ENCODE measurements around the gene FAM168A. TPM values are rescaled to one million over a fixed set of nuclear protein-coding genes. Genes with fewer than 3 reads are reported as not detected.

The FAM168A gene
- total and polyA plus RNA-seq, 9 of the 15 experiments (the other 6 are each of a cell fraction or from before 2014, with no cell fraction given) = 0.44 to 7.2 (median 2.9) TPM

- TF ChIP-seq, protein P1, sequence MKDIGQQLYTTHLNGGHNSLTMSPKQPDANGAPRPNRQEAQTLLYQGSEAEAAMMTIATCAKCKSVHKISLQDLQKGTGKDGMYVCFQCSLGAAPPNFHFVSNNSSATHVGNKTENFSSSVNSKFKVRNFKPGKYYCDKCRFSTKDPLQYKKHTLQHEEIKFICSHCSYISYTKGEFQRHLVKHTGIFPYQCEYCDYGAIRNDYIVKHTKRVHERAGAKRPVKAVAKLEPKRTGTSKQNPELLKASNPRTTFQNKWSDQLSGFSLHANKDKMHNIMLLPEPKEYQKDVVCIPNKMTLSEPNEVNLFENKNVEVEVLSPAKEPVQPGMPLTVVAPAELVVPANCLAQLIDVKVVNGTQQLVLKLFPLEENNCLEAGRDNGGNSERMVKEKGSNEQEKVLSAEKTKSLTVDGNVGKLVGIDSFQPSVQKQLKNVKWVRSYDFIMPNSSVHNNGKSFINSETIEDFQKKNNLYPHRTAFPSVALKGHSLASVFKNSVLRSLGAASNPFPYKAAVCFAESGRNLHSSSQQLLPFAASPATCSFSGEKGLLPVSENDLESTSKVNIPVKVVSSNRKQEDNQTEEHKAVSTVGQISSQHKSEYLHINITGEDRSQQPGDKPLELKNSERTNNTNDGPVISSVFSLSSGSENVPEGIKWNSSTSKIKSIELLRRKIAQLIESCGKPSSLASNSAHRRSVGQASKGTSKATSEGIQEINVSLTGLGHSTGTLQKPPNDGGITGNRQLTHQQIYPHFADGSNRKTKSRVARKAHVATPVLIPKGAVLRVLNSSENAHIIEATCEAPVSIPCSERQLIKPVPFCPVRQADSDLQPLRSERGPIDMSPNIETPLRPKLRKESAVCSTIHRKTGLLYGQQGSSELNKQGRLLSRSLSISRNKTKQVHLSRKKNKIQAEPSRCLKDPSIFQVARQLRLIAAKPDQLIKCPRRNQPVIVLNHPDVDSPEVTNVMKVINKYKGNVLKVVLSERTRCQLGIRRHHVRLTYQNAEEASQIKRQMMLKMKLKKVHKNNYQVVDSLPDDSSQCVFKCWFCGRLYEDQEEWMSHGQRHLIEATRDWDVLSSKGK (CRISPR knock-in tag; IDR thresholded peaks at IDR 0.05) = no peak
- TF ChIP-seq NEUROD1 (IDR thresholded peaks at IDR 0.05; ENCODE audit: borderline replicate concordance, low read depth, low read length, partially characterized antibody) (no peak), ZNF740 (CRISPR knock-in tag; IDR thresholded peaks at IDR 0.05) (peak; percentile 98), ZNF740 (tag; IDR thresholded peaks at IDR 0.05) (peak in 1 of 2 experiments; percentile 97; a peak in 2 of 4 replicates), ZNF609 (CRISPR knock-in tag; IDR thresholded peaks at IDR 0.05; ENCODE audit: borderline replicate concordance) (no peak), ZSCAN29 (IDR thresholded peaks at IDR 0.05) (no peak), SMAD4 (CRISPR knock-in tag; conservative IDR thresholded peaks at IDR 0.05) (peak; percentile 60; the same call in 1 of the 2 replicates), FOXK1 (CRISPR knock-in tag; IDR thresholded peaks at IDR 0.05; ENCODE audit: borderline replicate concordance) (no peak), CTBP1 (IDR thresholded peaks at IDR 0.05; ENCODE audit: borderline replicate concordance) (peak; percentile 99), HCFC1 (IDR thresholded peaks at IDR 0.05; ENCODE audit: low read depth, low read length) (peak; percentile 46; the same call in 1 of the 2 replicates), ZKSCAN3 (CRISPR knock-in tag; IDR thresholded peaks at IDR 0.05) (no peak), POLR2G (IDR thresholded peaks at IDR 0.05; ENCODE audit: low read depth, low read length) (peak; percentile 95), PHB2 (IDR thresholded peaks at IDR 0.05; ENCODE audit: low read depth) (no peak), FOXM1 (IDR thresholded peaks at IDR 0.05; ENCODE audit: low read depth) (no peak), FOXM1 (CRISPR knock-in tag; IDR thresholded peaks at IDR 0.05; ENCODE audit: low read depth) (peak; percentile 19; the same call in 1 of the 2 replicates), CHD2 (IDR thresholded peaks at IDR 0.05; ENCODE audit: low read depth, low read length) (no peak), PKNOX1 (IDR thresholded peaks at IDR 0.05) (no peak), ZNF507 (tag; conservative IDR thresholded peaks at IDR 0.05) (no peak), XRCC5 (IDR thresholded peaks at IDR 0.05; ENCODE audit: low read depth, low read length) (no peak)
Measured at GRCh38 chr11:73376160-73376802, 221.6 kb downstream of the FAM168A start, which contains the start of gene RELT (continued).
